Measurements from ENCODE around the gene PPAN.
A peak's percentile ranks its signal among the peaks of the same experiment; 100 is the strongest.

Gene PPAN

DNA sequence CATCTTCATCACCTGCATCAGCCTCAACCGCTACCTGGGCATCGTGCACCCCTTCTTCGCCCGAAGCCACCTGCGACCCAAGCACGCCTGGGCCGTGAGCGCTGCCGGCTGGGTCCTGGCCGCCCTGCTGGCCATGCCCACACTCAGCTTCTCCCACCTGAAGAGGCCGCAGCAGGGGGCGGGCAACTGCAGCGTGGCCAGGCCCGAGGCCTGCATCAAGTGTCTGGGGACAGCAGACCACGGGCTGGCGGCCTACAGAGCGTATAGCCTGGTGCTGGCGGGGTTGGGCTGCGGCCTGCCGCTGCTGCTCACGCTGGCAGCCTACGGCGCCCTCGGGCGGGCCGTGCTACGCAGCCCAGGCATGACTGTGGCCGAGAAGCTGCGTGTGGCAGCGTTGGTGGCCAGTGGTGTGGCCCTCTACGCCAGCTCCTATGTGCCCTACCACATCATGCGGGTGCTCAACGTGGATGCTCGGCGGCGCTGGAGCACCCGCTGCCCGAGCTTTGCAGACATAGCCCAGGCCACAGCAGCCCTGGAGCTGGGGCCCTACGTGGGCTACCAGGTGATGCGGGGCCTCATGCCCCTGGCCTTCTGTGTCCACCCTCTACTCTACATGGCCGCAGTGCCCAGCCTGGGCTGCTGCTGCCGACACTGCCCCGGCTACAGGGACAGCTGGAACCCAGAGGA lies 7.9 kb downstream of the PPAN start:
- DNase-seq = no peak

DNA sequence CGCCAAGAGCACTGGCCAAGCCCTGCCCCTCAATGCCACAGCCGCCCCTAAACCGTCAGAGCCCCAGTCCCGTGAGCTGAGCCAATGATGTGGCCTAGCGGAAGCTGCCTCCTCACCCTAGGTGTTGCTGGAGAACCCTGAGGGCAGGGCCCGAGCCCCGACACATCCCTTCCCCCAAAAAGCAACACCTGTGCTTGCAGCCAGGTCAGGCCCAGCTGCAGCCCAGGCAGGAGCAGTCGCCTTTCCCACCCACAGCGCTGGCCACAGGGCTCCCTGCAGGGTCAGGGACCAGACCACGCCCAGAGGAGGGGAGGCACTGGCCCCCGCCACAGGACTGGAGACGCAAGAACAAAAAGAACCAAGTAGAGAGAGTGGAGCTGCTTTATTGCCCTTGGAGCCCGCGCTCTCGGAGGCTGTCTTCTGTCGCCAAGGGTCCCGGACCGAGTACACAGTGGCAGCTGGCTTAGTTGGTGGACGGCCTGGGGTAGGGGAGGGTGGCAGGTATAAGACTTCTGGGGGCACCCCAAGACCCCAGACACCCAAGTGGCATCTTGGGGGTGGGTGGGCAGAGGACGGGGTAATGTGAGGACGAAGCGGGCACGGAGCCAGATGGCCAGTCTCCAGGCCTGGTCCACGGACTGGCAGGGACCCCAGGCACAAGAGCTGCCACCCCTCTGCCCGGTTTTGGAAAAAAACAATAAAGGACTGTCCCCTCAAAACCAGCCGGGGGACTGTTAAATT lies 8.7 kb downstream of the PPAN start:
- peak in 1 of 2 experiments; percentile 40 for DNase-seq

DNA sequence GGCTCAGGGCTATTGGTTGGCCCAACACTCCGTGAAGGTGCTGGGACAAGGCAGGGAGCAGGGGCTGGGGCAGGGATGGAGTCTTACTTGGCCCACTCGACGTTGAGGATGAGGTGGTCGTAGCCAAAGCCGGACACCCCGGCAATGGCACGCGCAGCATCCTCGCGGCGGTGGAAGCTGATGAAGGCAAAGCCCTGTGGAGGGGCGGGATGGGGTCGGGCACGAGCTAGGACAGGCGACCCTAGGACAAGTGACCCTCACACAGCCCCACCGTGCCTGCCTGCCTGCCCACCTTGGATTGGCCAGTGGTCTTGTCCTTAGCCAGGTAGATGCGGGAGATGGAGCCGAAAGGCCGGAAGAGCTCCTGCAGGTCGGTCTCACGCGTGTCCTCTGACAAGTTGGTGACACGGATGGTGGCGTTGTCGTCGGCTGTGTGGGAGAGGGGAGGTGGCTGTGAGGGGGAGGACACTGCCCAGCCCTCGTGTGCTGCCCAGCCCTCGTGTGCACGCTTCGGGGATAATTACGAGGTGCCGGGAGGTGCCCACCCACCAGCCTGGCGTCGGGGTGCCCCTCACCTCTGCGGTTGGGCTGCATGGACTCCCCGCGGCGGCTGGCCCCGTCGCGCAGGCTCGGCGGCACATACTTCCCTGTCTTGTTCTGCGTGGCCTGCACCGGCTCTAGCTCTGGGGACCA lies 9.4 kb downstream of the PPAN start:
- DNase-seq = no peak

DNA sequence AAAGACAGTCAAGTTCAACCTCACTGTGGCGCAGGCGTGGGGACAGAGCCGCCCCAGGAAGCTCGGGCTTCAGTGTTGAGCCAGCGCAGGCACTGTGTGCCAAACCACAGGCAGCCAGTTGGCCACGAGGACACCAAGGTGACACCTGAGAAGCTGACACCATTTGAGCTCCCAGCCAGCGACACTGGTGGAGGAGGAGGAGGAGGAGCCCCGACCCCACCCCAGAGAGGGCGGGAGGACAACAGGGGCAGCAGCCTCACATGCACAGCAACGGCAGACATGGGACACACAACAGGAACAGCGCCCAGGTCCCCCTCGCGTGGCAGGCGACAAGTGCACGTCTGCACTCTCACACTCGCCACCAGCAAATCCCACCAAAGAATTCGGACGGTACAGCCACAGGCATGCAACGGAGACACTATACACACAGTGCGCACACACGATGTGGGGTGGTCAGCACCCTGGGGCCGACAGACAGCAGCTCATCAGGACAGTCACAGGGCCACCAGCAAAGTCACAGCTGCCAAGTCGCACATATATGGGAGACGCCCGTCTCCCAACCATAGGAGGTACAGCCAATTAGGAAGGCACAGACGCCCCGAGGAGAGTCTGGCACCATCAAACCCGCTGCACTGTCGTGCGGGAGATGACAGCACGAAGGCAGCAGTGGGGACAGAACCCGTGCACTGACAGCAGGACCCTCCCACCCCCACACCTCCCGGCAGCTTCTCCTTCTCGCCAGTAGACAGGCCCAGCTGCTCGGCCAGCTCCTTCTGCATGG lies 10.1 kb downstream of the PPAN start:
- no peak for DNase-seq

DNA sequence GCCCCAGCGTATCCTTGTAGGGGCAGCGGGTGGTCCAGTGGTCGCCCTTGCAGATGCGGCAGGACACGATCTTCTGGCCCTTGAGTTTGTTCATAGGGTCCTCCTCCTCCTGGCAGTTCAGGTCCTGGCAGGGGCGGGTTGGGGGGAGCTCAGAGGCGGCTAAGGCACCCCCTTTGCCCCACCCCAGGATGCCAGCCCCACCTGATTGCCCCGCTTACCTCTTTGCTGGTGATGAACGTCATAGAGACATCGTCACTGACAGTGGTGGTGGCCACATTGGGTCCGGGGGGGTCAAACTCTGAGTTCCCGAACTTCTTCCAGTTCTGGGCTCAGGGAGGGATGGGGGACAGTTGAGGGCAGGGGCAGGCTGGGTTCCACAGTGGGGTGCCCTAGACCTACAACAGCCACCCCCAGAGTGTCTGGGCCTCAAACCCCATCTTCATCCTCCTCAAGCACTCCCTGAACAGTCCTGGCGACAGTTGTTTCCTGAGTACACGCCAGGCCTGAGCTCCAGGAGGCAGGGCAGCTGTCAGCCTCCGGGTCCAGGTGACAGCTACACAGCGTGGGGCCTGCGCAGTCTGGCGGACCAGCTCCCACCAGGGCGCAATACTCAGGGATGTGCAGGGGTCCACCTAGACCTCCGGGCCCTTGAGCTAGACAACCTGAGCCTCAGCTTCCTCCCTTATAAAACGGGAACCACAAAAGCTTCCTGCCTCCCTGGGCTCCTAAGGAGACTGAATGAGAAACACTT lies 10.9 kb downstream of the PPAN start:
- no peak for DNase-seq

DNA sequence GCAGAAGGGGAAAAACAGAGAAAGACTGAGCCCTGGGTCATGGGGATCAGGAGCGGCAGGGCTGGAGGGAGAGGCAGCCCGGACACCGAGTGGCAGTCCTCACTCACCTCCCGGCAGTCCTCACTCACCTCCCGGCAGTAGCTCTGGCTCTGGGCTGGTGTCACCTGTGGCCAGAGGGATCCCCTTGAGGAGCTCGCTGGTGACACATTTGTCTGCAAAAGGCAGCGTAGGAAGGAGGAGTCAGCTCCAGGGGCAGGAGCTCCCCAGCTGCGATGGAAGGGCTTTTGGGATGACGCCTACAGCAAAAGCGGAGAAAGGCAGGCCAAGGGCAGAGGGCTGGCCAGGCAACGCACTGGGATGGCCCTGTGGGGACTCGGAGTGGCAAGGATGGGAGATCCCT lies 12.8 kb downstream of the PPAN start:
- no peak for DNase-seq

DNA sequence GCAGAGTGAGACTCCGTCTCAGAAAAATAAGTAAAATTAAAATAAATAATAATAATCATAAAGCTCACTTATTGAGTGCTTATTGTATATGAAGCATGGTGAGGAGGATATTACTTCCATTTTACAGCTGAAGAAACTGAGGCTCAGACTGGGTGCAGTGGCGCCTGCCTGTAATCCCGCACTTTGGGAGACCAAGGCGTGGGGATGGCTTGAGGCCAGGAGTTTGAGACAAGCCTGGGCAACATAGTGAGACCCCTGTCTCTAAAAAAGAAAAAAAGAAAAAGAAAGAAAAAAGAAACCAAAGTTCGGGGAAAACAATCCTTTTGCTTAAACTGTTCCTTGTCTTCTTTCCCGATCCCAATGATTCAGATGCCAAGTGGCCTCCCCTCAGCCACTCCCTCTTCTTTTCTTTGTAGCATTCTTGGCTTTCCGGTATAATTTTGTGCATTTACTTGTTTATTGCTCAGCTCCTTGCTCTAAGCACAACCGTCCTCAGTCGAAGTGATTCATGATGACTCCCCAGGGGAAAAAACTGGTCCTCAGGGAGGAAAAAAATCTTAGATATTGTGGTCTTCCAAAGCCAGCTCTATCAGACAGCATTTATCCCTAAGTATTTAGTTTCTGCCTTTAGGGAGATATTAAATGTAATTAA lies 14.5 kb downstream of the PPAN start:
- DNase-seq = no peak

DNA sequence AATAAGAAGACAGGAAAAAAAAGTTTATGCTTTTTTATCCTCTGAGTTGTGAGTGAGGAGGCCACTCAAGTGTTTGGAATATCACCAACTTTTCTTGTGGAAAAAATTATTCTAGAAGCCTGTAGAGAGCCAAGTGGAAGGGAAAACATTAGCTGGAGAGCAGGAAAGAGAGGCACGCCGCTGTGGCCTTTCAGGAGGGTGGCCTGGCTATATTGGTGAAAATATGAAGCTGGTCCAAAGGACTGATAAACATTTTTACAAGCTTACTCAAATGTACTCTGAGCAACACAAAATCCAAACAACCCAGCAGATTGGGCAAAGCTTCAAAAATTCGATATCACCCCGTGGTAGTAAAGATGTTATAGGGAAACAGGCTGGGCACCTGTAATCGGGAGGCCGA lies 15.9 kb downstream of the PPAN start:
- DNase-seq = no peak

DNA sequence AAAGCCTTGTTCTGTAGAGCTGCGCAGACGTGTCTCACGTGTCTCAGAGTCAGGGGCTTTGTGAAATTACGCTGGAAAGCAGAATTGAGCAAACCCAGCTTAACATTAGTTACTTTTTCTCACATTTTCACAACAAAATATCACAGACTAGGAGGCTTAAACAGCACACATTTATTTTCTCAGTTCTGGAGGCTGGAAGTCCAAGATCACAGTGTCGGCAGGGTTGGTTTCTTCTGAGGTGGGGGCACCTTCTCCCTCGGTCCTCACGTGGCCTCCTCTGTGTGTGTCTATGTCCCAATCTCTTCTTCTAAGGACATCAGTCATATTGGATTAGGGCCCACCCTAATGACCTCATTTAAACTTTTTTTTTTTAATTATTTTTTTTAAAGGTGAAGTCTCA lies 18.3 kb downstream of the PPAN start:
- no peak for DNase-seq

DNA sequence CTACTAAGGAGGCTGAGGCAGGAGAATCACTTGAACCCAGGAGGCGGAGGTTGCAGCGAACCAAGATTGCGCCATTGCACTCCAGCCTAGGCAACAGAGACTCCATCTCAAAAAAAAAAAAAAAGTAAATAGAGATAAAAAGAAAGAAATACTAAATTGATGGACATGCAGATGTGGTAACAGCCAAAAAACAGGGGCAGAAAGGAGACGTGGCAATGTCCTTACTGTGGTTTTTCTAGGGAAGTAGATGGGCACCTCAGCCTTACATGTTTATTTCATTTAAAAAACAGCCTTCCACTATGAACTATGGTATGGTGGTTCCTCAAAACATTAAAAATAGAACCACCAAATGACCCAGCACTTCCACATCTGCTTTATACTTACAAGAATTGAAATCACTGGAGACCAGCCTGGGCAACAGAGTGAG lies 20.1 kb downstream of the PPAN start:
- no peak for DNase-seq

DNA sequence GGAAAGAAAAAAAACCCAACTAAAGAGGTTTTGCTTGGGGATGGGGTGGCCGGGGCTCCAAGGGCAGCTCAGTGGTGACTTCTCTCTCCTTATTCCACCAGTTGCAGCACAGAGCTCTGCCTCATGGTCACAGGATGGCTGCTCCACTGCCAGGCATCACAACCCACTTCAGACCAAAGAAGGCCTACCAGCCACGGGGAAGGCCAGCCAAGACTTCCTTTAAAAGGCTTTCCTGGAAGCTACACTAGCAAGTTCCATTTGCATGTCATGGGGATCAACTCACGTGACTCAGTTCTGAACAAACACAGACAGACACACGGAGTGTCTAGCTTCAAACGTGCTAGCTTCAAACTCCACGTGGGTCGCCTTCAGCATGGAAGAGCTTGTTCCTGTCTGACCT lies 26.7 kb downstream of the PPAN start:
- no peak for DNase-seq

DNA sequence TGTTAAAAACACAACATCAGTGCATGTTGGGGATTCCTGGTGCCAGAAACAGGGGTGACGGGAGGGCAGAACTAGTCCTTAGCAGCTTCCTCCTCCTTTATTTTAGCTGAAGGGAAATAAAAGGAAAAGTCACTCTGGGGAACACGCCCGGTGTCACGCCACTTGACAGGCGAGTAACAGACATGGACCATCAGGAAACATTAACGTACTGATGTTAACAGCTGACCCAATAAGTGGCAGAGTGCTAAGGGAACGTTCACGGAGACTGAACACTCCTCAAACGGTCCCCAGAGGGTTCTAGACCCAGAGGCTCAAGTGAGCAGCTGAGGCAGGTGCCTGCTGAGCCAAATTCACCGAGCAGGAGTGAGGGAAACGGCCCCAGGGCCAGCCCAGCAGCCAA lies 27.4 kb downstream of the PPAN start:
- no peak for DNase-seq

DNA sequence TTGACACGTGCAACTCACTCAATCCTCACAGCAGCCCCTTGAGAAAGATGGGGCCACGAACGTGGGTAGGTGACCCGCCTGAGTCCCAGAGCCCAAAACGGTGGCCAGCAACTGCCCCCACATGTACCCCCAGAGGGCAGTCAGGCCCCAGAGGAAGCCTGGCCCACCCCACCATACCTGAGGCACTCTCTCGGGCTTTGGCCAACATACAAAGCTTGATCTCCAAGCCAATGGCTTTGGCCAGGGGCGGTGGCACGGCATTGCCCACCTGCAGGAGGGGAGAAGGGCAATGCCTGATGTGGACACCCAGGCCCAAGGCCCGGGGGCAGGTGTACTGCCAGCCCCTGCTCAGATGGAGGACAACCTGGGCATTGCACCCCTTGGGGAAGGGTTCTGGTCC lies 27.9 kb downstream of the PPAN start:
- no peak for DNase-seq

DNA sequence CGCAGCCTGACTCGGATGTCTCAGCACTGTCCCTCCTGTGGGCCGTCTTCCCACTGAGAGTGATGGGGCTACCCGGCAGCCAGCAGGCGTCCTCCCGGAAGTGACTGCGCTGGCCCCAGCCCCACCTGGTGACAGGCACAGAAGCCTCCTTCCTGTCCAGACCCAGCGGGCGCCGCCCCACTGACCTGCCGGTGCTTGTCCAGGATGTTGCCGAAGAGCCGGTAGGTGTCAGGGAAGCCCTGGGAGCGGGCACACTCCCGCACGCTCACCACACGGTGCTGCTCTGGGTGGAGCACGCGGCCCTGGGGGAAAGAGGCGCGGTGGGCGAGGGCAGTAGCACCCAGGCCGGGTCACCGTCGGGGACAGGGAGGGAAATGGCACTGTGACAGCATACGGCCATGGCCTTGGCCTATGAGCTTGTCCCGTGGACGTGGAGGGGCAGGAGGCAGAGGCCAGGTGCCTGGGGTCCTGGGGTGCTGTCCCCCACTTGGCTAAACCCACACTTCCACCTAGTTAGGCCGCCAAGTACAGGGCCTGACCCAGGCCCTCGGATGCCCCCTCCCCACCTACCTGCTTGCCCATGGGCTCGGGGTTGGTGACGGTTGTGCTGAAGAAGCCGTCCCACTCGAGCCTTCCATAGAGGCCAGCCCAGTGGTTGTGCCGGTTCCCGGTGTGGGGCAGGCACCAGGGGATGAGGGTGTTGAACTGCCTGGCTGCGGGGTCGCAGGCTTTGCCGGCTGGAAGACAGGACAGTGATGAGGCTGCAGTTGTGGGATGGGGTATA lies 29.6 kb downstream of the PPAN start:
- DNase-seq = no peak

DNA sequence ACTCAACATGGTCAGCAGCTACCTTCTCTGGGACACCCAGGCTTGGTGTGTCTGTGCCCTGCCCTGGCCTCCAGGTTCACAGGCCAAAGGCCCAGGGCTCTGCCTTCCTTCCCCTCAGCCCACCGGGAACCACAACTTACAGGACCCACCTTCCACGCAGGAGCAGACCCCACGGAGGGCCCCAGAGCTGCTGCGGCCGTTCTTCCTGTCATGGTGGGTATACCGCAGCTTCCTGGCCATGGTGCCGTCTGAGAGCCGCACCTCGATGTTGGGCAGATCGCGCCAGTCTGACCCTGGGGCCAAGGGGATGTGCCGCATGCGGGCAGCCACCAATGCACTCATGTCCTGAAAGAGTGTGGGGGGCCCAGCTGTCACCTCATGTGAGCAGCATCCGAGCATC lies 30.8 kb downstream of the PPAN start:
- DNase-seq = no peak

DNA sequence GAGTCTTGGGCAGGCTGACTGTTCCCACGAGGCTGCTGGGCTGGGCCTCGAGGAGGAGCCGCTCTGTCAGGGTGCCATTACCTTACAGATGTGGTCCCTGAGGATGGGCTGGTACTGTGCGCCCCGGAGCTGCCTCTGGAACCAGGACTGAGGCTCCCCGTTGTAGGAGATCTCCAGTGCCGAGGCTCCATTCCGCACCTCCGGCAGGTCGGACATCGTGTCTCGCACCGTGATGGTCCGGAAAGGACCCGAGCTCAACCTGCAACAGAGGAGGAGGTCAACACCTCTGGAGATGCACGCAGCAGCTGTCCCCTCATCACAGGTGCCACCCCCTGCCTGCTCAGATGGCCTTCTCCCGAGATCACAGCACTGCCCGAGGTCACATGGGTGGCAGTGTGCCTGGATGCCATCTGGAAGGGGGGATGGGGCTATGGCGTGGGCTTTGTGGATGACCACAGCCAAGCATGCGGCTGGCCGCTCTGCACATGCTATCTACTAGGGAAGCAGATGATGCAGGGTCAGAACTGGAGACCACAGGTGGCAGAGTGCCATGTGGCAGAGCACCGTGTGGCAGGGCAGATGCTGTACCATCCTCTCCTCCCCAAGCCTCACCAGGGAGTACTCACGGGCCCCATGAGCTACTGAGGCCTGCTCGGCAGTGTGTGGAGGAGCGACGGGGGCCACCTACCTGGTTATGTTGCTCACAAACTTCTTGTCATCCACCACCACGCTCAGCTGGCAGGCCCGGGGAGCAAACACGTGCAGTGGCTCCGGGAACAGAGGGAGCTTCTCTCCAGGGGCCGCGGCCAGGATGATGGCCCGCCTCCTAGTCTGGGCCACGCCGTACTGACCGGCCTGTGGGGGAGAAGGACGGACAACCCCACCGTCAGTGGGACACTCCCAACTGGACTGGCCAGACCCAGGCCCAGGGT lies 31.9 kb downstream of the PPAN start:
- DNase-seq = no peak

DNA sequence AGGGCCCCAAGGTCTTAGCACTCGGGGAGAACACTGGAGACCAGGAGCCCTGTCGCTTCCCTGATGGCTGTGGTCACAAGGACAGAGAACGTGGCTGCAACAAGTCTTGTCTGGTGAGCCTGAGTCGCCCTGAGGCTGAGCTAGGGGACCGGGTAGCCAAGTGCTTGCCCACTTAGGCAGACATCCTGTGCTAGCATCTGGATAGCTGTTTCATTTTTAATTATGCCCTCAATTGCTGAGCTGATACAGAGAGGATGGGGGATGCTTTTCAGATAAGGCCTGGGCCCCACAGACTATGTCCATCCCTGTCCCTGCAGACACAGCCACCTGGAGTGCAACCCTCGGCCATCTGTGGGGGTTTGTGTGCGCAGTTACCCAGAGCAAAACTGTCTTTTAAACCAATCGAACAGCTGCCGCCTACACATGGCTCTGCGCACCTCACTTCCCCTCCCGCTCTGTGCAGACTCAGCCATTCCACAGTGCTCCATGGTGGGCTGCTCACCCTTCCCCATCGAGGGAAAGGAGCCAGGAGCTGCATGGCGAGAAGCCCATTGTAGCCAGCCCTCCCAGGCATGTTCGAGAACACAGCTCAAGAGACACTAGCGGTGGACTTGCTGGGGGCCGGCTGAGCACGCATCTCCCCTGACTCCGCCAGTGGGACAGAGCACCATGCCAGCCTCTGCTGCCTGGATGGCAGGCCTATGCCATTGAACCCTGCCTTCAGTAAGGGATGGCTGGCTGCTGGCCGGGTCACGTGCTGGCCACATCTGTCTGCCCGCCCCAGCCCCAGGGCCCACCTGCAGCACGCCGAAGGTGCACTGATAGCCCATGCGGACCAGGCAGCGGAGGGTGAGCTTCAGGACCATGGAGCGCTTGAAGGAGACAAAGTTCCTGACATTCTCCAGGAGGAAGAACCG lies 33.0 kb downstream of the PPAN start:
- DNase-seq = no peak

DNA sequence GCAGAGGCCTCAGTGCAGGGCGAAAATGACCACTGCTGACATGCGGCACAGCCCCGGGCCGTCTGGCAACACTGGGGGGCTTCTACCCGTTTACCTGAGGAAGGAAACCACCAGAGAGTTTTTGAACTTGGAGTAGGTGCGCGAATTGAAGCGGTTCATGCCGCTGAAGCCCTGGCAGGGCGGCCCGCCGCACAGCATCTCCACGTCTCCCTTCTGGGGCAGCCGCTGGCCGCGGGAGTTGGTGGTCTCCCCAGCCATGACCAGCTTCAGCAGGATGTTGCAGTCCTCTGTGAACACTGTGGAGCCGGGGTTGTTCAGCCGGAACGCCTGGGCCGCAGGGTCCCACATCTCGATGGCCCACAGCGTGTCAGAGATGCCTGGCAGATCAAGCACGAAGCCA lies 33.8 kb downstream of the PPAN start:
- DNase-seq = no peak

DNA sequence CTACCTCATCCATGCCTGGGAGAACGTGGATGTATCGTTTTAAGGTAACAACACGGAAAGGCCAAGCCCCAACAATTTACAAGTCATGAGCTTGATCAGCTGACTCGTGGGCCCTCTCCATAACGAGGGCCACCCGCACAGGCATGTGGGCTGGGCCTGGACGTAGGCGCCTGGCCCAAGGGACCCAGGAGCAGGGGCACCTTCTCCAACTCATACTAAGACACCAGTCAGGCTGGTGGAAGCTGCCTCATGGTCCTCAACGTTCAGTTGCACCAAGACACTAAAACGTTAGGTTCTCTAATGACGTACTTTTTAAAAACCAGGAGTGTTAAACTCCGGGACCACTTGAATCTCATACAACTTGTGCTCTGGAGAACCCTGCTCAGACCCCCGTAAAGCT lies 35.3 kb downstream of the PPAN start:
- DNase-seq = no peak
